ENCODE results near the gene DDOST. TPM values are rescaled to one million over a fixed set of nuclear protein-coding genes. Genes with fewer than 3 reads are reported as not detected.

DDOST gene
- total and polyA plus RNA-seq, 10 of the 15 experiments (the other 5 are each of a cell fraction or from before 2014, with no cell fraction given): 100 to 274 (median 201) TPM

GRCh38 chr1:20624709-20625108, 36.5 kb downstream of the DDOST start:
- Histone ChIP-seq H2AFZ (ENCODE audit: control insufficient read depth, low read depth, low read length) (no peak overlapping the region), H3K27me3 (replicated peaks in 1 of 2; ENCODE audit: control insufficient read depth in 2 of 2, insufficient read depth in 2 of 2, low read length in 1 of 2) (no peaks in the 10 kb centered on the region; a peak in 1 of 4 replicates), H3K9ac (ENCODE audit: control insufficient read depth, insufficient read depth, low read length) (no peak overlapping the region), H3K79me2 (ENCODE audit: control insufficient read depth, insufficient read depth, low read length) (no peaks in the 10 kb centered on the region), H3K4me3 (no peak overlapping the region), H3K27ac (ENCODE audit: control insufficient read depth, insufficient read depth) (no peak overlapping the region), H3K36me3 (ENCODE audit: control insufficient read depth in 2 of 2, insufficient read depth in 2 of 2, low read length in 1 of 2) (no peaks in the 10 kb centered on the region), H3K4me2 (ENCODE audit: control insufficient read depth, insufficient read depth) (no peak overlapping the region), H3K9me3 (replicated peaks; ENCODE audit: control insufficient read depth, insufficient read depth, low read length) (no peaks in the 10 kb centered on the region), H4K20me1 (ENCODE audit: control insufficient read depth, insufficient read depth) (no peaks in the 10 kb centered on the region), H3K4me1 (ENCODE audit: control insufficient read depth, insufficient read depth, low read length) (no peaks in the 10 kb centered on the region)
- in situ Hi-C loops (cut with MboI) (no loop called here), intact Hi-C loops (cut with micrococcal nuclease; ENCODE audit: unreplicated experiment) (no loop called here)
- no TSS peak for BruUV-seq (replicated peaks)
- ChIA-PET RAD21 (ENCODE audit: unreplicated experiment) (no interaction called here), CTCF (interaction anchor here (0.5 to 1.2 kb wide), 2 partner anchors 50 to 607 kb away, joined by 3 read pairs; no protein-coding TSS in a partner anchor), SMC1A (ENCODE audit: uncharacterized antibody, unreplicated experiment) (interaction anchor here (1.4 kb wide), 1 partner anchor 10 kb away, joined by 3 read pairs; no protein-coding TSS in a partner anchor), POLR2A (no interaction called here)
- no peak for TF ChIP-seq CEBPB (IDR thresholded peaks at IDR 0.05; ENCODE audit: borderline replicate concordance in 1 of 2, low read depth in 2 of 2, low read length in 2 of 2)
- no peak for TF ChIP-seq NFYA (IDR thresholded peaks at IDR 0.05; ENCODE audit: borderline replicate concordance, low read depth, low read length)
- TF ChIP-seq HSF1 (IDR thresholded peaks at IDR 0.05; ENCODE audit: low read depth, low read length): no peak
- TF ChIP-seq YBX1 (IDR thresholded peaks at IDR 0.05): no peak
- no peak for TF ChIP-seq HDAC2 (IDR thresholded peaks at IDR 0.05)
- TF ChIP-seq CTCF (IDR thresholded peaks at IDR 0.05 in 2 of 3, conservative IDR thresholded peaks at IDR 0.05 in 1 of 3; ENCODE audit: control insufficient read depth in 2 of 3, extremely low read depth in 1 of 3, insufficient read depth in 1 of 3, low read depth in 3 of 3, low read length in 3 of 3): no peak
- no peak for TF ChIP-seq RB1 (IDR thresholded peaks at IDR 0.05; ENCODE audit: borderline replicate concordance)
- TF ChIP-seq MYB (IDR thresholded peaks at IDR 0.05; ENCODE audit: borderline replicate concordance, low read depth, low read length): no peak
- no peak for TF ChIP-seq NFYB (IDR thresholded peaks at IDR 0.05; ENCODE audit: insufficient read depth, low read depth, low read length)
- TF ChIP-seq ATF2 (IDR thresholded peaks at IDR 0.05; ENCODE audit: low read length): no peak
- no peak for ATAC-seq
- no peak for FAIRE-seq
- 0% methylated on average over 1 of the region's 1 CpG for WGBS (ENCODE audit: insufficient coverage, insufficient replicate concordance, low lambda C conversion rate, missing lambda C conversion rate)
- no peak for DNase-seq (ENCODE audit: low read depth, low spot score)
